Lower leg skin (tissue), 3 donors: ENCODE results near the gene TSTD2.

Experiments
- CTCF ChIP-seq, 3 donors: fragments of 450-650 bp; IDR thresholded peaks; one replicate each; pipeline ENCODE4 v1.5.1; 2016; ENCODE audit warnings: antibody characterized with exemption in 3 of 3, mild to moderate bottlenecking in 3 of 3, moderate library complexity in 2 of 3
- POLR2A ChIP-seq, 2 donors: fragments of 450-650 bp; IDR thresholded peaks; one replicate each; pipeline ENCODE4 v1.6.1; 2016 to 2017; ENCODE audit warnings: antibody characterized with exemption in 2 of 2, mild to moderate bottlenecking in 1 of 2, moderate library complexity in 1 of 2

GRCh38 chr9:97645720-97646119 lies 12.6 kb upstream of the TSTD2 start:
- TF ChIP-seq CTCF (IDR thresholded peaks at IDR 0.05) = no peak
- no peak for TF ChIP-seq POLR2A (IDR thresholded peaks at IDR 0.05)
